CD4-positive, alpha-beta T cell (primary cell): ENCODE data around the gene EMX1. TPM values are rescaled to one million over a fixed set of nuclear protein-coding genes. Genes with fewer than 3 reads are reported as not detected.
A peak's percentile ranks its signal among the peaks of the same experiment; 100 is the strongest.

Source experiments
- ATAC-seq: fragments of 200-7000 bp; cut with Tn5 transposase; one replicate; pipeline ENCODE4 v1.10.0; 2022; ENCODE audit warnings: mild to moderate bottlenecking; ENCODE audit not compliant: poor library complexity
- CTCF ChIA-PET: fragments of 350-600 bp; sonication (Branson Sonifier 250); formaldehyde crosslinking; loops from one replicate; lab custom pipeline; 2021; ENCODE audit warnings: antibody characterized with exemption, inconsistent platforms; lab: Charles Lee
- POLR2A ChIA-PET: fragments of 350-600 bp; sonication (Branson Sonifier 250); formaldehyde crosslinking; loops from one replicate; lab custom pipeline; 2021; ENCODE audit warnings: antibody characterized with exemption, inconsistent platforms; lab: Charles Lee
- DNase-seq, 14 experiments: peaks; one replicate each; pipeline ENCODE4 v3.0.0-alpha.2; 2013 to 2020; ENCODE audit warnings: mixed read lengths in 2 of 14
- H3K27ac ChIP-seq, 2 donors: one replicate each; pipeline versions ENCODE4 v1.5.1 to v1.7.0; 2013; ENCODE audit warnings: low read length in 2 of 2, low read depth in 1 of 2, mild to moderate bottlenecking in 1 of 2
- H3K27me3 ChIP-seq, 2 experiments: 1 replicate in 1 of 2; 2 replicates in 1 of 2; pipeline versions ENCODE4 v1.6.1 to v1.7.0; 2013; ENCODE audit warnings: low read length in 2 of 2, control low read depth in 1 of 2, mild to moderate bottlenecking in 1 of 2, moderate library complexity in 1 of 2; ENCODE audit not compliant: insufficient read depth in 2 of 2, control insufficient read depth in 1 of 2
- H3K36me3 ChIP-seq: one replicate; pipeline ENCODE4 v1.6.1; 2013; ENCODE audit warnings: low read length, control low read depth; ENCODE audit not compliant: insufficient read depth
- H3K4me1 ChIP-seq: one replicate; pipeline ENCODE4 v1.6.1; 2013; ENCODE audit warnings: low read length, control low read depth; ENCODE audit not compliant: insufficient read depth
- H3K4me3 ChIP-seq: one replicate; pipeline ENCODE4 v1.5.1; 2013; ENCODE audit warnings: mild to moderate bottlenecking, low read length, moderate library complexity
- H3K9me3 ChIP-seq, 2 experiments: 1 replicate in 1 of 2; 2 replicates in 1 of 2; pipeline versions ENCODE4 v1.6.1 to v1.7.0; 2013; ENCODE audit warnings: low read length in 2 of 2, mild to moderate bottlenecking in 2 of 2, control low read depth in 1 of 2, moderate library complexity in 1 of 2; ENCODE audit not compliant: control insufficient read depth in 1 of 2, insufficient read depth in 1 of 2
- H3K27ac Mint-ChIP-seq: one replicate; pipeline ENCODE4 v1.8.0; 2020; ENCODE audit warnings: mixed read lengths
- H3K27me3 Mint-ChIP-seq: one replicate; pipeline ENCODE4 v1.8.0; 2021; ENCODE audit warnings: mixed read lengths
- H3K36me3 Mint-ChIP-seq: one replicate; pipeline ENCODE4 v1.8.0; 2021; ENCODE audit warnings: low read depth, mixed read lengths
- H3K4me1 Mint-ChIP-seq: one replicate; pipeline ENCODE4 v1.8.0; 2021; ENCODE audit warnings: low read depth, mixed read lengths
- H3K4me3 Mint-ChIP-seq: one replicate; pipeline ENCODE4 v1.8.0; 2020; ENCODE audit warnings: mild to moderate bottlenecking, mixed read lengths
- H3K9me3 Mint-ChIP-seq: one replicate; pipeline ENCODE4 v1.8.0; 2020; ENCODE audit warnings: mixed read lengths
- CTCF ChIP-seq: fragments of 200-600 bp; IDR thresholded peaks from one replicate; pipeline ENCODE4 v1.8.0; 2022; ENCODE audit warnings: antibody characterized with exemption, mild to moderate bottlenecking
- intact Hi-C, 2 experiments: fragments of 100-400 bp; cut with DNase I in 1 of 2; cut with micrococcal nuclease in 1 of 2; formaldehyde crosslinking; loops; one replicate each; pipeline versions ENCODE4 v1.15.1 to v1.9.0; 2023 to 2025; cut with DNase I, micrococcal nuclease
- total RNA-seq, 174 experiments: library from RNA in 2 of 174; stranded (reverse) in 2 of 174; gene quantifications; one replicate each; pipeline ENCODE4 v1.2.3 and lab custom pipeline; 2021 to 2026

The EMX1 gene
- total RNA-seq, 2 experiments from 2014 or later = not detected

GRCh38 chr2:72923833-72924352 is 6.6 kb downstream of the EMX1 start:
- intact Hi-C loops = no loop called here
- no peak for TF ChIP-seq CTCF
- Histone ChIP-seq H3K4me3 (no peak overlapping the region), H3K36me3 (no peaks in the 10 kb centered on the region), H3K4me1 (peaks cover 33% of the 10 kb centered on the region), H3K9me3 (peaks cover 0 to 35% of the 10 kb centered on the region in 2 experiments), H3K27ac (no peak overlapping the region), H3K27me3 (peaks cover 87 to 95% of the 10 kb centered on the region in 2 experiments)
- Mint-ChIP-seq H3K27me3 (peaks cover 57% of the 10 kb centered on the region), H3K9me3 (no peaks in the 10 kb centered on the region), H3K4me3 (no peak overlapping the region), H3K27ac (no peak overlapping the region), H3K4me1 (peaks cover 6% of the 10 kb centered on the region), H3K36me3 (no peaks in the 10 kb centered on the region)
- ChIA-PET POLR2A (no interaction called here), CTCF (no interaction called here)
- DNase-seq (peak in 1 of 14 experiments; percentile 31), ATAC-seq (no peak)

- ATAC-seq (no peak), DNase-seq (peak in 1 of 14 experiments; percentile 20)
- no peaks in the 10 kb centered on the region for H3K36me3 Mint-ChIP-seq
- H3K4me1 Mint-ChIP-seq = peaks cover 2% of the 10 kb centered on the region
- no peaks in the 10 kb centered on the region for H3K9me3 Mint-ChIP-seq
- peaks cover 50% of the 10 kb centered on the region for H3K27me3 Mint-ChIP-seq
- Histone ChIP-seq H3K36me3 (no peaks in the 10 kb centered on the region), H3K4me3 (no peak overlapping the region), H3K27me3 (peaks cover 87 to 94% of the 10 kb centered on the region in 2 experiments), H3K9me3 (peaks cover 0 to 34% of the 10 kb centered on the region in 2 experiments), H3K4me1 (peaks cover 32% of the 10 kb centered on the region), H3K27ac (no peak overlapping the region)
- H3K27ac Mint-ChIP-seq = no peak overlapping the region
- ChIA-PET CTCF (no interaction called here), POLR2A (no interaction called here)
- TF ChIP-seq CTCF = no peak
- intact Hi-C loops = no loop called here
- H3K4me3 Mint-ChIP-seq = no peak overlapping the region
Observed at GRCh38 chr2:72924353-72925240, 7.3 kb downstream of the EMX1 start.

- H3K36me3 ChIP-seq = no peaks in the 10 kb centered on the region
- no peaks in the 10 kb centered on the region for H3K9me3 Mint-ChIP-seq
- no peak for TF ChIP-seq CTCF
- peaks cover 24% of the 10 kb centered on the region for H3K4me1 ChIP-seq
- H3K27ac Mint-ChIP-seq = no peak overlapping the region
- no peak overlapping the region for H3K4me3 ChIP-seq
- H3K27me3 Mint-ChIP-seq = peaks cover 44% of the 10 kb centered on the region
- no peaks in the 10 kb centered on the region for H3K4me1 Mint-ChIP-seq
- DNase-seq (no peak), ATAC-seq (no peak)
- intact Hi-C loops = no loop called here
- H3K4me3 Mint-ChIP-seq = no peak overlapping the region
- peaks cover 0 to 26% of the 10 kb centered on the region in 2 experiments for H3K9me3 ChIP-seq
- ChIA-PET POLR2A (no interaction called here), CTCF (no interaction called here)
- H3K36me3 Mint-ChIP-seq = no peaks in the 10 kb centered on the region
- H3K27me3 ChIP-seq = peaks cover 85 to 89% of the 10 kb centered on the region in 2 experiments
- no peak overlapping the region for H3K27ac ChIP-seq
Observed at GRCh38 chr2:72925328-72925943, 8.1 kb downstream of the EMX1 start.
